A673 (cell line): Measurements from ENCODE around the gene NBEAL1. TPM values are rescaled to one million over a fixed set of nuclear protein-coding genes. Genes with fewer than 3 reads are reported as not detected.

ENCODE experiments used
- BruUV-seq: library from RNA; stranded (reverse); fragments of 400-500 nt; replicated peaks from 2 replicates; lab custom pipeline; 2021; lab: Mats Ljungman, UMichigan
- CTCF ChIA-PET: fragments of 300-600 bp; sonication (Branson Sonifier 250); formaldehyde crosslinking; loops from one replicate; lab custom pipeline; 2022; ENCODE audit warnings: antibody characterized with exemption; lab: Charles Lee
- POLR2A ChIA-PET: fragments of 300-600 bp; sonication (Branson Sonifier 250); formaldehyde crosslinking; loops from one replicate; lab custom pipeline; 2022; ENCODE audit warnings: antibody characterized with exemption; ENCODE audit not compliant: low non-redundant PET; lab: Charles Lee
- DNase-seq: peaks from one replicate; pipeline ENCODE4 v3.0.0-alpha.2; 2015; ENCODE audit warnings: low spot score
- H3K27ac ChIP-seq: fragments of 200-600 bp; sonication (generic); 2 replicates; pipeline ENCODE4 v1.5.1; 2016; ENCODE audit warnings: mixed run types, low read depth, mild to moderate bottlenecking, mixed read lengths, antibody characterized with exemption, low read length; ENCODE audit not compliant: poor library complexity, severe bottlenecking
- H3K27me3 ChIP-seq: fragments of 200-600 bp; sonication (generic); replicated peaks from 2 replicates; pipeline ENCODE4 v1.6.1; 2017; ENCODE audit warnings: mixed run types, low read depth, mild to moderate bottlenecking, mixed read lengths, antibody characterized with exemption, low read length; ENCODE audit not compliant: insufficient read depth, poor library complexity
- H3K36me3 ChIP-seq: fragments of 200-600 bp; sonication (generic); 2 replicates; pipeline ENCODE4 v1.6.1; 2016; ENCODE audit warnings: mixed run types, mild to moderate bottlenecking, mixed read lengths, antibody characterized with exemption, low read length; ENCODE audit not compliant: insufficient read depth, poor library complexity, severe bottlenecking
- H3K4me1 ChIP-seq: fragments of 200-600 bp; sonication (generic); 2 replicates; pipeline ENCODE4 v1.6.1; 2017; ENCODE audit warnings: mixed run types, mild to moderate bottlenecking, mixed read lengths, antibody characterized with exemption, low read length; ENCODE audit not compliant: insufficient read depth, poor library complexity, severe bottlenecking
- H3K4me3 ChIP-seq: fragments of 200-600 bp; sonication (generic); 2 replicates; pipeline ENCODE4 v1.5.1; 2016; ENCODE audit warnings: low read depth, mixed run types, mild to moderate bottlenecking, mixed read lengths, low read length; ENCODE audit not compliant: poor library complexity, severe bottlenecking
- H3K9me3 ChIP-seq: fragments of 200-600 bp; sonication (generic); 2 replicates; pipeline ENCODE4 v1.6.1; 2016; ENCODE audit warnings: mixed run types, low read depth, mild to moderate bottlenecking, mixed read lengths, antibody characterized with exemption, low read length; ENCODE audit not compliant: poor library complexity, severe bottlenecking
- CTCF ChIP-seq: fragments of 300-800, 200-600 bp; sonication (generic); conservative IDR thresholded peaks from 2 replicates; pipeline ENCODE4 v1.5.1; 2017; ENCODE audit warnings: low read depth, mild to moderate bottlenecking, antibody characterized with exemption, low read length, moderate library complexity, mixed read lengths
- EZH2 ChIP-seq: fragments of 200-600 bp; sonication (generic); IDR thresholded peaks from 2 replicates; pipeline ENCODE4 v1.6.1; 2017; ENCODE audit warnings: borderline replicate concordance, low read depth, mild to moderate bottlenecking, mixed read lengths, antibody characterized with exemption, low read length; ENCODE audit not compliant: poor library complexity, severe bottlenecking
- intact Hi-C: fragments of 100-400 bp; cut with micrococcal nuclease; formaldehyde crosslinking; loops from one replicate; pipeline ENCODE4 v1.10.0; 2022; ENCODE audit not compliant: unreplicated experiment
- total RNA-seq: library from RNA; stranded (reverse); gene quantifications from 2 replicates; pipeline ENCODE4 v1.2.3, GENCODE V29; 2021

The NBEAL1 gene
- total RNA-seq, 1 experiment from 2014 or later: 15.8 TPM

GRCh38 chr2:203167751-203168150, 153.1 kb downstream of the NBEAL1 start:
- peaks cover 5% of the 10 kb centered on the region for H3K4me1 ChIP-seq
- no peak for DNase-seq
- H3K27me3 ChIP-seq: no peaks in the 10 kb centered on the region
- BruUV-seq: no TSS peak
- CTCF ChIA-PET: no interaction called here
- POLR2A ChIA-PET: no interaction called here
- H3K4me3 ChIP-seq: no peak overlapping the region
- TF ChIP-seq CTCF (no peak), EZH2 (no peak)
- H3K27ac ChIP-seq: no peak overlapping the region
- H3K36me3 ChIP-seq: no peaks in the 10 kb centered on the region
- no peaks in the 10 kb centered on the region for H3K9me3 ChIP-seq
- intact Hi-C loops: no loop called here

- no TSS peak for BruUV-seq
- no peak for TF ChIP-seq CTCF
- TF ChIP-seq EZH2: no peak
- CTCF ChIA-PET: no interaction called here
- H3K36me3 ChIP-seq: no peaks in the 10 kb centered on the region
- POLR2A ChIA-PET: no interaction called here
- H3K4me1 ChIP-seq: peaks cover 5% of the 10 kb centered on the region
- no peak overlapping the region for H3K27ac ChIP-seq
- peak; percentile 60 for DNase-seq
- H3K4me3 ChIP-seq: no peak overlapping the region
- intact Hi-C loops: no loop called here
- H3K9me3 ChIP-seq: no peaks in the 10 kb centered on the region
- H3K27me3 ChIP-seq: no peaks in the 10 kb centered on the region
Observed at GRCh38 chr2:203170502-203170901, 155.8 kb downstream of the NBEAL1 start.

GRCh38 chr2:203175371-203175770, 160.7 kb downstream of the NBEAL1 start:
- Histone ChIP-seq H3K27me3 (no peaks in the 10 kb centered on the region), H3K9me3 (no peaks in the 10 kb centered on the region), H3K36me3 (no peaks in the 10 kb centered on the region), H3K27ac (no peak overlapping the region), H3K4me3 (no peak overlapping the region), H3K4me1 (peaks cover 3% of the 10 kb centered on the region)
- CTCF ChIA-PET: interaction anchor here (0.7 kb wide), 1 partner anchor 315 kb away, joined by 17 read pairs; no protein-coding TSS in a partner anchor
- POLR2A ChIA-PET: no interaction called here
- intact Hi-C loops: no loop called here
- TF ChIP-seq EZH2 (no peak), CTCF (no peak)
- no TSS peak for BruUV-seq
- DNase-seq: no peak
